ENCODE data around the gene LYPLA2. TPM values are rescaled to one million over a fixed set of nuclear protein-coding genes. Genes with fewer than 3 reads are reported as not detected.
A peak's percentile ranks its signal among the peaks of the same experiment; 100 is the strongest.

The LYPLA2 gene
- total RNA-seq, 3 donors from 2014 or later (not counting 1 experiment from before 2014, with no cell fraction given), result 70.6 to 84.5 (median 73.3) TPM

GRCh38 chr1:23836037-23836436 lies 45.1 kb downstream of the LYPLA2 start:
- no peaks in the 10 kb centered on the region for H3K9me3 Mint-ChIP-seq
- 10% methylated on average over 2 of the region's 3 CpGs for whole genome bisulfite sequencing (ENCODE audit: insufficient coverage)

GRCh38 chr1:23837908-23838307 lies 47.0 kb downstream of the LYPLA2 start:
- Histone ChIP-seq H3K4me1 (ENCODE audit: control insufficient read depth, insufficient read depth, low read length) (peaks cover 9% of the 10 kb centered on the region), H3K27ac (ENCODE audit: low read length) (no peak overlapping the region), H3K9me3 (ENCODE audit: control insufficient read depth, insufficient read depth, low read length) (no peaks in the 10 kb centered on the region), H3K36me3 (ENCODE audit: control insufficient read depth, insufficient read depth, low read length) (no peaks in the 10 kb centered on the region), H3K4me3 (ENCODE audit: low read length) (no peak overlapping the region), H3K27me3 (ENCODE audit: control insufficient read depth, insufficient read depth, low read length) (no peaks in the 10 kb centered on the region)
- 44% methylated on average over 13 of the region's 13 CpGs for WGBS (ENCODE audit: insufficient coverage)
- TF ChIP-seq CTCF (IDR thresholded peaks at IDR 0.05), result no peak
- Mint-ChIP-seq H3K27me3 (ENCODE audit: low read depth in 2 of 2) (peaks cover 0 to 6% of the 10 kb centered on the region in 2 donors), H3K9me3 (no peaks in the 10 kb centered on the region), H3K27ac (no peak overlapping the region), H3K4me3 (peak overlapping the region; percentile 74), H3K4me1 (peaks cover 7 to 12% of the 10 kb centered on the region in 2 donors), H3K36me3 (no peaks in the 10 kb centered on the region)
- DNase-seq (peak in 1 of 2 donors; percentile 13), ATAC-seq (peak in 1 of 3 donors; percentile 3)
- intact Hi-C loops (cut with micrococcal nuclease), result no loop called here

More at GRCh38 chr1:23836037-23836436, 45.1 kb downstream of the LYPLA2 start:
- ATAC-seq, result no peak
- Mint-ChIP-seq H3K27me3 (ENCODE audit: low read depth in 2 of 2) (peaks cover 0 to 8% of the 10 kb centered on the region in 2 donors), H3K36me3 (no peaks in the 10 kb centered on the region), H3K4me1 (peaks cover 7 to 12% of the 10 kb centered on the region in 2 donors), H3K27ac (no peak overlapping the region), H3K4me3 (no peak overlapping the region)
- no peak for TF ChIP-seq CTCF (IDR thresholded peaks at IDR 0.05)
- no peaks in the 10 kb centered on the region for H3K27me3 ChIP-seq (ENCODE audit: control insufficient read depth, insufficient read depth, low read length)
- H3K9me3 ChIP-seq (ENCODE audit: control insufficient read depth, insufficient read depth, low read length), result no peaks in the 10 kb centered on the region
- no peak for DNase-seq
- intact Hi-C loops (cut with micrococcal nuclease), result no loop called here
- peaks cover 9% of the 10 kb centered on the region for H3K4me1 ChIP-seq (ENCODE audit: control insufficient read depth, insufficient read depth, low read length)
- no peaks in the 10 kb centered on the region for H3K36me3 ChIP-seq (ENCODE audit: control insufficient read depth, insufficient read depth, low read length)
- no peak overlapping the region for H3K27ac ChIP-seq (ENCODE audit: low read length)
- no peak overlapping the region for H3K4me3 ChIP-seq (ENCODE audit: low read length)

- Histone ChIP-seq H3K27me3 (ENCODE audit: control insufficient read depth, insufficient read depth, low read length) (no peaks in the 10 kb centered on the region), H3K4me3 (ENCODE audit: low read length) (peak overlapping the region; percentile 2), H3K36me3 (ENCODE audit: control insufficient read depth, insufficient read depth, low read length) (no peaks in the 10 kb centered on the region), H3K9me3 (ENCODE audit: control insufficient read depth, insufficient read depth, low read length) (no peaks in the 10 kb centered on the region), H3K4me1 (ENCODE audit: control insufficient read depth, insufficient read depth, low read length) (peaks cover 9% of the 10 kb centered on the region), H3K27ac (ENCODE audit: low read length) (no peak overlapping the region)
- peaks cover 7 to 12% of the 10 kb centered on the region in 2 donors for H3K4me1 Mint-ChIP-seq
- peaks cover 0 to 6% of the 10 kb centered on the region in 2 donors for H3K27me3 Mint-ChIP-seq (ENCODE audit: low read depth in 2 of 2)
- WGBS (ENCODE audit: insufficient coverage), result 1% methylated on average over 9 of the region's 21 CpGs
- peak overlapping the region; percentile 74 for H3K4me3 Mint-ChIP-seq
- peak; percentile 58 to 89 for DNase-seq
- no peaks in the 10 kb centered on the region for H3K36me3 Mint-ChIP-seq
- intact Hi-C loops (cut with micrococcal nuclease), result no loop called here
- H3K27ac Mint-ChIP-seq, result no peak overlapping the region
- no peak for TF ChIP-seq CTCF (IDR thresholded peaks at IDR 0.05)
- H3K9me3 Mint-ChIP-seq, result no peaks in the 10 kb centered on the region
- peak; percentile 98 to 99 (median 99) for ATAC-seq
These were observed 47.5 kb downstream of the LYPLA2 start for GRCh38 chr1:23838401-23838866.

- H3K27ac Mint-ChIP-seq, result no peak overlapping the region
- no peak overlapping the region for H3K4me3 Mint-ChIP-seq
- Histone ChIP-seq H3K36me3 (ENCODE audit: control insufficient read depth, insufficient read depth, low read length) (peaks cover 24% of the 10 kb centered on the region), H3K4me3 (ENCODE audit: low read length) (no peak overlapping the region), H3K27ac (ENCODE audit: low read length) (no peak overlapping the region), H3K27me3 (ENCODE audit: control insufficient read depth, insufficient read depth, low read length) (no peaks in the 10 kb centered on the region), H3K9me3 (ENCODE audit: control insufficient read depth, insufficient read depth, low read length) (no peaks in the 10 kb centered on the region), H3K4me1 (ENCODE audit: control insufficient read depth, insufficient read depth, low read length) (no peaks in the 10 kb centered on the region)
- 93% methylated on average over 4 of the region's 5 CpGs for WGBS (ENCODE audit: insufficient coverage)
- TF ChIP-seq CTCF (IDR thresholded peaks at IDR 0.05), result no peak
- peaks cover 0 to under 1% of the 10 kb centered on the region in 2 donors for H3K4me1 Mint-ChIP-seq
- H3K36me3 Mint-ChIP-seq, result peaks cover 20% of the 10 kb centered on the region
- intact Hi-C loops (cut with micrococcal nuclease), result no loop called here
- no peaks in the 10 kb centered on the region for H3K9me3 Mint-ChIP-seq
- no peaks in the 10 kb centered on the region for H3K27me3 Mint-ChIP-seq (ENCODE audit: low read depth in 2 of 2)
- DNase-seq (no peak), ATAC-seq (no peak)
These were observed 52.7 kb downstream of the LYPLA2 start for GRCh38 chr1:23843644-23844043.
